GM12878 (cell line): Measurements from ENCODE around the gene VWA7. TPM values are rescaled to one million over a fixed set of nuclear protein-coding genes. Genes with fewer than 3 reads are reported as not detected.

Experiments
- E2F8 ChIP-seq: fragments of 450-650 bp; IDR thresholded peaks from 2 replicates; pipeline ENCODE4 v1.6.1; 2018; ENCODE audit warnings: mild to moderate bottlenecking, low read depth, moderate library complexity; ENCODE audit not compliant: partially characterized antibody
- EED ChIP-seq: sonication (generic); IDR thresholded peaks from 2 replicates; pipeline ENCODE4 v1.6.1; 2016; ENCODE audit warnings: antibody characterized with exemption, low read depth
- EP300 ChIP-seq, 2 experiments: fragments of 150-350 bp in 1 of 2; IDR thresholded peaks; 2 replicates each; pipeline ENCODE4 v1.6.1; 2011 to 2012; ENCODE audit warnings: low read depth in 2 of 2, low read length in 2 of 2, borderline replicate concordance in 1 of 2, improper control_type of control experiment in 1 of 2, inconsistent platforms in 1 of 2; ENCODE audit not compliant: control insufficient read depth in 1 of 2
- FOXK2 ChIP-seq: fragments of 450-650 bp; IDR thresholded peaks from 2 replicates; pipeline ENCODE4 v1.6.1; 2017; ENCODE audit warnings: mild to moderate bottlenecking, moderate library complexity
- HDAC6 ChIP-seq: fragments of 200-600 bp; sonication (generic); IDR thresholded peaks from one replicate; pipeline ENCODE4 v1.8.0; 2017; ENCODE audit warnings: antibody characterized with exemption; ENCODE audit not compliant: unreplicated experiment
- JUND ChIP-seq: IDR thresholded peaks from 2 replicates; pipeline ENCODE4 v1.6.1; 2012; ENCODE audit warnings: low read depth, mild to moderate bottlenecking, low read length, improper control_type of control experiment, moderate library complexity
- KDM1A ChIP-seq: fragments of 200-600 bp; sonication (generic); IDR thresholded peaks from 2 replicates; pipeline ENCODE4 v1.6.1; 2016; ENCODE audit warnings: borderline replicate concordance
- KLF5 ChIP-seq: fragments of 450-650 bp; IDR thresholded peaks from 2 replicates; pipeline ENCODE4 v1.6.1; 2014; ENCODE audit warnings: mild to moderate bottlenecking; ENCODE audit not compliant: partially characterized antibody
- MTA3 ChIP-seq: IDR thresholded peaks from 2 replicates; pipeline ENCODE4 v1.6.1; 2012; ENCODE audit warnings: low read length, inconsistent platforms, borderline replicate concordance
- PKNOX1 ChIP-seq: fragments of 450-650 bp; IDR thresholded peaks from 2 replicates; pipeline ENCODE4 v1.6.1; 2016; ENCODE audit warnings: mild to moderate bottlenecking
- RBBP5 ChIP-seq: fragments of 200-600 bp; sonication (generic); conservative IDR thresholded peaks from 2 replicates; pipeline ENCODE4 v1.6.1; 2016
- SP1 ChIP-seq: IDR thresholded peaks from one replicate; pipeline ENCODE4 v1.6.1; 2011; ENCODE audit warnings: low read depth, low read length
- TBL1XR1 ChIP-seq: IDR thresholded peaks from 2 replicates; pipeline ENCODE4 v1.6.1; 2012; ENCODE audit warnings: low read depth, low read length, improper control_type of control experiment
- USF1 ChIP-seq: IDR thresholded peaks from 2 replicates; pipeline ENCODE4 v1.6.1; 2011; ENCODE audit warnings: borderline replicate concordance, low read depth, mild to moderate bottlenecking, moderate library complexity, mixed read lengths, low read length; ENCODE audit not compliant: insufficient read depth; ENCODE audit errors: extremely low read length
- ZBTB4 ChIP-seq: fragments of 450-650 bp; formaldehyde crosslinking; IDR thresholded peaks from 2 replicates; pipeline ENCODE4 v1.4.0; 2022; ENCODE audit warnings: mild to moderate bottlenecking, moderate library complexity
- ZNF24 ChIP-seq: fragments of 450-650 bp; IDR thresholded peaks from 2 replicates; pipeline ENCODE4 v1.6.1; 2017; ENCODE audit warnings: antibody characterized with exemption, mild to moderate bottlenecking
- ZNF592 ChIP-seq: fragments of 450-650 bp; IDR thresholded peaks from 2 replicates; pipeline ENCODE4 v1.6.1; 2017; ENCODE audit warnings: mild to moderate bottlenecking, moderate library complexity
- polyA plus RNA-seq, 11 experiments: library from polyadenylated mRNA; depleted of rRNA in 4 of 11; unstranded in 6 of 11; stranded (reverse) in 5 of 11; fragments of >200 nt; fragmentation: Nextera tagmentation in 4 of 11; fragmentation: Illumina TruSeq in 1 of 11; extraction: Ambion mirVana in 4 of 11; extraction: Trizol in 1 of 11; gene quantifications; 1 replicate in 1 of 11; 2 replicates in 10 of 11; pipeline versions ENCODE4 v1.2.1 to v1.2.3, GENCODE V29; 2011 to 2016; ENCODE audit warnings: inconsistent platforms in 2 of 11, missing spikeins in 2 of 11, low read depth in 1 of 11
- total RNA-seq, 4 experiments: library from RNA; depleted of rRNA in 3 of 4; stranded (reverse); fragments of >200 nt in 3 of 4; fragmentation: Illumina TruSeq in 1 of 4; extraction: Trizol in 1 of 4; gene quantifications; 2 replicates each; pipeline versions ENCODE4 v1.2.1 to v1.2.3, GENCODE V29; 2013 to 2021

Gene VWA7
- total and polyA plus RNA-seq, 10 of the 15 experiments (the other 5 are each of a cell fraction or from before 2014, with no cell fraction given): 0.11 to 3.1 (median 1.2) TPM; not detected in 1

GRCh38 chr6:31822036-31822821 lies 45.1 kb upstream of the VWA7 start (continued):
- TF ChIP-seq USF1 (no peak), KDM1A (no peak), E2F8 (no peak), RBBP5 (no peak), ZBTB4 (CRISPR knock-in tag) (no peak), HDAC6 (no peak), JUND (no peak), FOXK2 (no peak), ZNF24 (no peak), EED (no peak), PKNOX1 (peak; percentile 36; the same call in 1 of the 2 replicates), ZNF592 (no peak), EP300 (IDR thresholded peaks at IDR 0.05; ENCODE audit: borderline replicate concordance in 1 of 2, control insufficient read depth in 1 of 2, low read depth in 2 of 2, low read length in 2 of 2) (no peak), SP1 (no peak), TBL1XR1 (no peak), MTA3 (no peak), KLF5 (no peak)
